ENCODE results near the gene ARHGEF18. TPM values are rescaled to one million over a fixed set of nuclear protein-coding genes. Genes with fewer than 3 reads are reported as not detected.
"Not testable (repeated sequence)": the region's sequence is repeated elsewhere in the genome, so short reads cannot be mapped to it uniquely, and the experiment has no call there.

Gene ARHGEF18
- total RNA-seq, 2 donors from 2014 or later = 30.0 to 51.6 TPM

GRCh38 chr19:7360393-7360984 lies 11.8 kb downstream of the ARHGEF18 start:
- no peak for TF ChIP-seq CTCF (IDR thresholded peaks at IDR 0.05)
- TF ChIP-seq POLR2A (IDR thresholded peaks at IDR 0.05) = no peak
- no peaks in the 10 kb centered on the region for H3K4me1 ChIP-seq
- intact Hi-C loops (cut with DNase I) = no loop called here
- H3K4me3 ChIP-seq = no peak overlapping the region
- DNase-seq (no peak), ATAC-seq (no peak)
- H3K9me3 ChIP-seq = no peaks in the 10 kb centered on the region
- 78 to 81% methylated on average over 8 of the region's 8 CpGs for WGBS, 2 donors
- no peaks in the 10 kb centered on the region for H3K36me3 ChIP-seq (replicated peaks in 1 of 2; ENCODE audit: insufficient read depth in 1 of 2, low read depth in 2 of 2)
- no peaks in the 10 kb centered on the region for H3K27me3 ChIP-seq
- no peak overlapping the region for H3K27ac ChIP-seq

GRCh38 chr19:7363225-7363624 lies 14.5 kb downstream of the ARHGEF18 start:
- TF ChIP-seq CTCF (IDR thresholded peaks at IDR 0.05) (no peak), POLR2A (IDR thresholded peaks at IDR 0.05) (no peak)
- no peak for ATAC-seq
- no peak for DNase-seq
- intact Hi-C loops (cut with DNase I) = no loop called here
- no peaks in the 10 kb centered on the region for H3K36me3 ChIP-seq (replicated peaks in 1 of 2; ENCODE audit: insufficient read depth in 1 of 2, low read depth in 2 of 2)
- no peak overlapping the region for H3K27ac ChIP-seq
- no peak overlapping the region for H3K4me3 ChIP-seq
- WGBS, 2 donors = 83 to 84% methylated on average over 2 of the region's 2 CpGs
- no peaks in the 10 kb centered on the region for H3K4me1 ChIP-seq
- H3K9me3 ChIP-seq = no peaks in the 10 kb centered on the region
- no peaks in the 10 kb centered on the region for H3K27me3 ChIP-seq

GRCh38 chr19:7366701-7367420 lies 18.1 kb downstream of the ARHGEF18 start:
- DNase-seq = peak in 1 of 4 donors; percentile 26

GRCh38 chr19:7368456-7368855 lies 19.7 kb downstream of the ARHGEF18 start:
- peak in 2 of 4 donors; percentile 22 to 23 for DNase-seq
- Histone ChIP-seq H3K4me3 (no peak overlapping the region), H3K36me3 (replicated peaks in 1 of 2; ENCODE audit: insufficient read depth in 1 of 2, low read depth in 2 of 2) (no peaks in the 10 kb centered on the region), H3K9me3 (no peaks in the 10 kb centered on the region), H3K27ac (no peak overlapping the region), H3K27me3 (no peaks in the 10 kb centered on the region), H3K4me1 (no peaks in the 10 kb centered on the region)
- intact Hi-C loops (cut with DNase I) = no loop called here
- 55 to 62% methylated on average over 4 of the region's 4 CpGs for WGBS, 2 donors
- ATAC-seq = no peak
- TF ChIP-seq POLR2A (IDR thresholded peaks at IDR 0.05) (no peak), CTCF (IDR thresholded peaks at IDR 0.05) (no peak)

More at GRCh38 chr19:7366701-7367420, 18.1 kb downstream of the ARHGEF18 start:
- Histone ChIP-seq H3K4me3 (no peak overlapping the region), H3K4me1 (no peaks in the 10 kb centered on the region), H3K9me3 (no peaks in the 10 kb centered on the region), H3K27ac (no peak overlapping the region), H3K36me3 (replicated peaks in 1 of 2; ENCODE audit: insufficient read depth in 1 of 2, low read depth in 2 of 2) (no peaks in the 10 kb centered on the region), H3K27me3 (no peaks in the 10 kb centered on the region)
- 68 to 76% methylated on average over 9 to 10 of the region's 10 CpGs for WGBS, 2 donors
- intact Hi-C loops (cut with DNase I) = no loop called here
- ATAC-seq = peak; percentile 50
- TF ChIP-seq POLR2A (IDR thresholded peaks at IDR 0.05) (no peak), CTCF (IDR thresholded peaks at IDR 0.05) (peak in 5 of 7 experiments; percentile 14 to 56 (median 44))

GRCh38 chr19:7368866-7369265 lies 20.1 kb downstream of the ARHGEF18 start:
- H3K4me3 ChIP-seq; H3K4me1 ChIP-seq; intact Hi-C loops (cut with DNase I); H3K27ac ChIP-seq; H3K9me3 ChIP-seq; H3K36me3 ChIP-seq (replicated peaks in 1 of 2; ENCODE audit: insufficient read depth in 1 of 2, low read depth in 2 of 2); H3K27me3 ChIP-seq: not testable (repeated sequence)
- WGBS, 2 donors = 64 to 66% methylated on average over 12 to 13 of the region's 13 CpGs
- peak; percentile 20 to 57 (median 27) for DNase-seq
- ATAC-seq = peak; percentile 28
